ENCODE measurements around the gene CES2.

Gene CES2

DNA sequence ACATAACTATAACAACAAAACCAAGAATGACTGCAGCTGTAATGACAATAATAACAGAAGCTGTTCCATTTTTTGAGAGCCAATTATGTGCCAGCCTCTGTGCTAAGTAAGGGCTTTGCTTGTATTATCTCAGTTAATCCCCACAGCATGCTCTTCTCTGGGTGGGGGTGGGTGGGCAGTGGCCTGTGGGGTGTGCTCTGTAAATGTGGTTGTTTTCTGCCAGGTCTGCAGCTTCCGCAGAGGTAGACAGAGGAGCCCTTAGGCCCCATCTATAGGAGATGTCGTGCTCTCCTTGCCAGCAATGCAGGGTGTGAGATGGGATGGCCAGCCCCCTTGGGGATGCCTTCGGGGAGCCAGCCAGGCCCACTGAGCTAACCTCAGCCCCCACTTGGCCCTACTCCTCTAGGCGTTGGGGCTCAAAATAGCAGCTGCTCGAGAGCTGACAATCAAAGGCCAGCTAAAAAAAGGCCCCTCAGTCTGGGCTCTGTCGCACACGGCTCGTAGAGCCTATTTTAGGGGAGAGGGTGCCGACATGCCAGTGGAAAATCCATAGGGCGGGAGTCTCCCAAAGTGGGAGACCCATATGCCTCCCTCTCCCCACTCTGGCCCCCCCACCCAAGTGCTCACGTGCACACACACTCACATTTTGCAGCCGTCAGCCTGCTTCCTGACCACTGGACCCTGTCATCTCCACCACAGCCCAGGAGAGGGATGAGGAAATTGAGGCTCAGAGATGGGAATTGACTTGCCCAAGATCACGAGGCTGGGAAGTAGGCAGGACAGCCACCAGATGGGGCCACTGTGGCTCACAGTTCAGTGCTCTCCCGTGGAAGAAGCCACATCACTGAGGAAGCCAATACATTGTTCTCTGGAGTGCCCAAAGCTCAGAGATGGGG lies 32.4 kb upstream of the CES2 start:
- TF ChIP-seq ZNF8 (CRISPR knock-in tag; IDR thresholded peaks at IDR 0.05) (no peak), ZFP3 (CRISPR knock-in tag; IDR thresholded peaks at IDR 0.05) (no peak), ARNTL (CRISPR knock-in tag; IDR thresholded peaks at IDR 0.05; ENCODE audit: borderline replicate concordance, low read depth) (no peak), CSDC2 (CRISPR knock-in tag; IDR thresholded peaks at IDR 0.05) (no peak), ZC3H10 (CRISPR knock-in tag; IDR thresholded peaks at IDR 0.05) (no peak), GLIS3 (CRISPR knock-in tag; IDR thresholded peaks at IDR 0.05) (no peak), TOX (CRISPR knock-in tag; IDR thresholded peaks at IDR 0.05; ENCODE audit: borderline replicate concordance) (no peak), ESRRG (CRISPR knock-in tag; IDR thresholded peaks at IDR 0.05) (no peak), ISL1 (CRISPR knock-in tag; IDR thresholded peaks at IDR 0.05) (no peak), PPARA (CRISPR knock-in tag; IDR thresholded peaks at IDR 0.05; ENCODE audit: borderline replicate concordance) (no peak), ZNF70 (CRISPR knock-in tag; IDR thresholded peaks at IDR 0.05) (no peak), RARB (CRISPR knock-in tag; IDR thresholded peaks at IDR 0.05) (no peak)
- TF ChIP-seq, protein P1, sequence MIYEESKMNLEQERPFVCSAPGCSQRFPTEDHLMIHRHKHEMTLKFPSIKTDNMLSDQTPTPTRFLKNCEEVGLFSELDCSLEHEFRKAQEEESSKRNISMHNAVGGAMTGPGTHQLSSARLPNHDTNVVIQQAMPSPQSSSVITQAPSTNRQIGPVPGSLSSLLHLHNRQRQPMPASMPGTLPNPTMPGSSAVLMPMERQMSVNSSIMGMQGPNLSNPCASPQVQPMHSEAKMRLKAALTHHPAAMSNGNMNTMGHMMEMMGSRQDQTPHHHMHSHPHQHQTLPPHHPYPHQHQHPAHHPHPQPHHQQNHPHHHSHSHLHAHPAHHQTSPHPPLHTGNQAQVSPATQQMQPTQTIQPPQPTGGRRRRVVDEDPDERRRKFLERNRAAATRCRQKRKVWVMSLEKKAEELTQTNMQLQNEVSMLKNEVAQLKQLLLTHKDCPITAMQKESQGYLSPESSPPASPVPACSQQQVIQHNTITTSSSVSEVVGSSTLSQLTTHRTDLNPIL (CRISPR knock-in tag; IDR thresholded peaks at IDR 0.05; ENCODE audit: low read depth): no peak
- TF ChIP-seq, protein P2, sequence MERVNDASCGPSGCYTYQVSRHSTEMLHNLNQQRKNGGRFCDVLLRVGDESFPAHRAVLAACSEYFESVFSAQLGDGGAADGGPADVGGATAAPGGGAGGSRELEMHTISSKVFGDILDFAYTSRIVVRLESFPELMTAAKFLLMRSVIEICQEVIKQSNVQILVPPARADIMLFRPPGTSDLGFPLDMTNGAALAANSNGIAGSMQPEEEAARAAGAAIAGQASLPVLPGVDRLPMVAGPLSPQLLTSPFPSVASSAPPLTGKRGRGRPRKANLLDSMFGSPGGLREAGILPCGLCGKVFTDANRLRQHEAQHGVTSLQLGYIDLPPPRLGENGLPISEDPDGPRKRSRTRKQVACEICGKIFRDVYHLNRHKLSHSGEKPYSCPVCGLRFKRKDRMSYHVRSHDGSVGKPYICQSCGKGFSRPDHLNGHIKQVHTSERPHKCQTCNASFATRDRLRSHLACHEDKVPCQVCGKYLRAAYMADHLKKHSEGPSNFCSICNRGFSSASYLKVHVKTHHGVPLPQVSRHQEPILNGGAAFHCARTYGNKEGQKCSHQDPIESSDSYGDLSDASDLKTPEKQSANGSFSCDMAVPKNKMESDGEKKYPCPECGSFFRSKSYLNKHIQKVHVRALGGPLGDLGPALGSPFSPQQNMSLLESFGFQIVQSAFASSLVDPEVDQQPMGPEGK (CRISPR knock-in tag; IDR thresholded peaks at IDR 0.05; ENCODE audit: borderline replicate concordance): no peak
- no peak for ATAC-seq

DNA sequence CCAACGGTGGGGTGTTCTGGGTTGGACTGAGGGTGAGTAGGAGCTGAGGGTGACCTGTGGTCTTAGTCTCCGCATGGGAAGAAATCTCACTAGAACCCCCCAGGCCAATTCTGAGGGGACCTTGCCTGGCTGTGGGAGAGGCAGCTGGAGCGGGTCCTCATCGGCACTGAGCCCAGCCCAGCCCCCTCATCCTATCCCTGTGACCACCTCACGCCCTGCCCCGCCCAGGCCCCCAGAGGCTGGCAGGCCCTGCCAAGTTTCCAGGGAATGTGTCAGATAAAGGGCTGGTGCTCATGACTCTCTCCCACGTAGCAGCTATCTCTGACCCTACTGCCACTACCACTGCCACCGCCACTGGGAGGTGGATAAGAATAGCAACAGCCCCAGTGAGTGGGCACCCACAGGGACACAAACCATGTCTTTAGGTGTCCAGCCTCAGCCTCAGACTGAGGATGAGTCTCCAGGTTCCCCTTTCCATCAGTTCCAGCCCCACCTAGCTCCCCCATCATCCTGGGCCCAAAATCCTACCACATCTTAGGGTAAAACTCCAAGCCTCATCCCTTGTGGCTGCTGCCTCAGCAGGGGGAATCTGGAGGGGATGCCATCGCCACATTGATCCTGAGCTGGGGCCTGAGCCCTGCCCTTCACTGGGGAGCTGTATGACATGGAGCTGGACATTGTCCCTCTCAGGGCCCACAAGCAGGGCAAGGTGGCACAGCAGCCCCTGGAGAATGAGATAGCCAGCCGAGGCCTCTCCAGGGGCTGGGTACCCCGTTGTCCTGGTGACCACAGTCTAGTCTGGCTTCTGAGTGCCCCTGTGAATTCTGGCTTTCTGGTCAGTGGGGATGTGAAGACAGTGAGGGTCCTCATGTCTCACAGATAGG lies 31.5 kb upstream of the CES2 start:
- TF ChIP-seq ZFP3 (CRISPR knock-in tag; IDR thresholded peaks at IDR 0.05) (no peak), PPARA (CRISPR knock-in tag; IDR thresholded peaks at IDR 0.05; ENCODE audit: borderline replicate concordance) (no peak), OSR1 (CRISPR knock-in tag; IDR thresholded peaks at IDR 0.05) (no peak), ZNF8 (CRISPR knock-in tag; IDR thresholded peaks at IDR 0.05) (no peak), CSDC2 (CRISPR knock-in tag; IDR thresholded peaks at IDR 0.05) (no peak), ARNTL (CRISPR knock-in tag; IDR thresholded peaks at IDR 0.05; ENCODE audit: borderline replicate concordance, low read depth) (no peak), SNAI2 (CRISPR knock-in tag; IDR thresholded peaks at IDR 0.05) (no peak), TOX (CRISPR knock-in tag; IDR thresholded peaks at IDR 0.05; ENCODE audit: borderline replicate concordance) (no peak), RARB (CRISPR knock-in tag; IDR thresholded peaks at IDR 0.05) (no peak), ESRRG (CRISPR knock-in tag; IDR thresholded peaks at IDR 0.05) (no peak), GLIS3 (CRISPR knock-in tag; IDR thresholded peaks at IDR 0.05) (no peak), ZC3H10 (CRISPR knock-in tag; IDR thresholded peaks at IDR 0.05) (no peak), ZNF70 (CRISPR knock-in tag; IDR thresholded peaks at IDR 0.05) (no peak)
- TF ChIP-seq, protein P1 (CRISPR knock-in tag; IDR thresholded peaks at IDR 0.05; ENCODE audit: low read depth): no peak
- TF ChIP-seq, protein P3, sequence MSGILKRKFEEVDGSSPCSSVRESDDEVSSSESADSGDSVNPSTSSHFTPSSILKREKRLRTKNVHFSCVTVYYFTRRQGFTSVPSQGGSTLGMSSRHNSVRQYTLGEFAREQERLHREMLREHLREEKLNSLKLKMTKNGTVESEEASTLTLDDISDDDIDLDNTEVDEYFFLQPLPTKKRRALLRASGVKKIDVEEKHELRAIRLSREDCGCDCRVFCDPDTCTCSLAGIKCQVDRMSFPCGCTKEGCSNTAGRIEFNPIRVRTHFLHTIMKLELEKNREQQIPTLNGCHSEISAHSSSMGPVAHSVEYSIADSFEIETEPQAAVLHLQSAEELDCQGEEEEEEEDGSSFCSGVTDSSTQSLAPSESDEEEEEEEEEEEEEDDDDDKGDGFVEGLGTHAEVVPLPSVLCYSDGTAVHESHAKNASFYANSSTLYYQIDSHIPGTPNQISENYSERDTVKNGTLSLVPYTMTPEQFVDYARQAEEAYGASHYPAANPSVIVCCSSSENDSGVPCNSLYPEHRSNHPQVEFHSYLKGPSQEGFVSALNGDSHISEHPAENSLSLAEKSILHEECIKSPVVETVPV (CRISPR knock-in tag; IDR thresholded peaks at IDR 0.05): no peak
- TF ChIP-seq, protein P4, sequence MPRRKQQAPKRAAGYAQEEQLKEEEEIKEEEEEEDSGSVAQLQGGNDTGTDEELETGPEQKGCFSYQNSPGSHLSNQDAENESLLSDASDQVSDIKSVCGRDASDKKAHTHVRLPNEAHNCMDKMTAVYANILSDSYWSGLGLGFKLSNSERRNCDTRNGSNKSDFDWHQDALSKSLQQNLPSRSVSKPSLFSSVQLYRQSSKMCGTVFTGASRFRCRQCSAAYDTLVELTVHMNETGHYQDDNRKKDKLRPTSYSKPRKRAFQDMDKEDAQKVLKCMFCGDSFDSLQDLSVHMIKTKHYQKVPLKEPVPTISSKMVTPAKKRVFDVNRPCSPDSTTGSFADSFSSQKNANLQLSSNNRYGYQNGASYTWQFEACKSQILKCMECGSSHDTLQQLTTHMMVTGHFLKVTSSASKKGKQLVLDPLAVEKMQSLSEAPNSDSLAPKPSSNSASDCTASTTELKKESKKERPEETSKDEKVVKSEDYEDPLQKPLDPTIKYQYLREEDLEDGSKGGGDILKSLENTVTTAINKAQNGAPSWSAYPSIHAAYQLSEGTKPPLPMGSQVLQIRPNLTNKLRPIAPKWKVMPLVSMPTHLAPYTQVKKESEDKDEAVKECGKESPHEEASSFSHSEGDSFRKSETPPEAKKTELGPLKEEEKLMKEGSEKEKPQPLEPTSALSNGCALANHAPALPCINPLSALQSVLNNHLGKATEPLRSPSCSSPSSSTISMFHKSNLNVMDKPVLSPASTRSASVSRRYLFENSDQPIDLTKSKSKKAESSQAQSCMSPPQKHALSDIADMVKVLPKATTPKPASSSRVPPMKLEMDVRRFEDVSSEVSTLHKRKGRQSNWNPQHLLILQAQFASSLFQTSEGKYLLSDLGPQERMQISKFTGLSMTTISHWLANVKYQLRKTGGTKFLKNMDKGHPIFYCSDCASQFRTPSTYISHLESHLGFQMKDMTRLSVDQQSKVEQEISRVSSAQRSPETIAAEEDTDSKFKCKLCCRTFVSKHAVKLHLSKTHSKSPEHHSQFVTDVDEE (CRISPR knock-in tag; IDR thresholded peaks at IDR 0.05): no peak
- ATAC-seq: no peak

Measured in SK-N-SH treated with all-trans-retinoic acid at 6 μM for 48 hours (cell line).